Measurements from ENCODE around the gene NFKBIE.
A peak's percentile ranks its signal among the peaks of the same experiment; 100 is the strongest.
"Not testable (repeated sequence)": the region's sequence is repeated elsewhere in the genome, so short reads cannot be mapped to it uniquely, and the experiment has no call there.

Gene NFKBIE

GRCh38 chr6:44238687-44239350, 26.5 kb downstream of the NFKBIE start:
- DNase-seq, result no peak

- peak; percentile 78 for DNase-seq
These were observed 27.4 kb downstream of the NFKBIE start for GRCh38 chr6:44237813-44238433.

- peak; percentile 83 for DNase-seq
These were observed 28.1 kb downstream of the NFKBIE start for GRCh38 chr6:44237021-44237812.

GRCh38 chr6:44235891-44236516, 29.3 kb downstream of the NFKBIE start:
- no peak for DNase-seq

GRCh38 chr6:44235269-44235668, 30.1 kb downstream of the NFKBIE start:
- no peak for DNase-seq

GRCh38 chr6:44234101-44235025, 31.0 kb downstream of the NFKBIE start:
- DNase-seq, result no peak

- no peak for DNase-seq
These were observed 31.7 kb downstream of the NFKBIE start for GRCh38 chr6:44233567-44234100.

- no peak for DNase-seq
These were observed 32.4 kb downstream of the NFKBIE start for GRCh38 chr6:44232676-44233566.

GRCh38 chr6:44231426-44231825, 33.9 kb downstream of the NFKBIE start:
- not testable (repeated sequence) for DNase-seq

- no peak for DNase-seq
These were observed 35.2 kb downstream of the NFKBIE start for GRCh38 chr6:44230034-44230675.

GRCh38 chr6:44229376-44230033, 35.8 kb downstream of the NFKBIE start:
- DNase-seq, result no peak

- DNase-seq, result no peak
These were observed 36.5 kb downstream of the NFKBIE start for GRCh38 chr6:44228836-44229235.

GRCh38 chr6:44228433-44228832, 36.9 kb downstream of the NFKBIE start:
- DNase-seq, result no peak

GRCh38 chr6:44228031-44228430, 37.3 kb downstream of the NFKBIE start:
- no peak for DNase-seq

GRCh38 chr6:44227148-44227793, 38.1 kb downstream of the NFKBIE start:
- no peak for DNase-seq

- DNase-seq, result no peak
These were observed 38.8 kb downstream of the NFKBIE start for GRCh38 chr6:44226368-44227147.

- no peak for DNase-seq
These were observed 39.6 kb downstream of the NFKBIE start for GRCh38 chr6:44225579-44226325.

GRCh38 chr6:44224965-44225305, 40.4 kb downstream of the NFKBIE start:
- DNase-seq, result no peak
